Activated naive CD8-positive, alpha-beta T cell treated with anti-CD3 and anti-CD28 coated beads, Interleukin-2, amount 50 U/mL, for 24 hours (primary cell): ENCODE data around the gene AKAP9.
"Not testable (repeated sequence)": the region's sequence is repeated elsewhere in the genome, so short reads cannot be mapped to it uniquely, and the experiment has no call there.

ENCODE experiments used
- ATAC-seq: fragments of 150-1000 bp; cut with Tn5 transposase; one replicate; pipeline ENCODE4 v1.10.0; 2021
- DNase-seq: peaks from one replicate; pipeline ENCODE4 v3.0.0; 2021
- H3K27ac Mint-ChIP-seq: one replicate; pipeline ENCODE4 v1.8.0; 2021; ENCODE audit warnings: mild to moderate bottlenecking, mixed read lengths
- H3K27me3 Mint-ChIP-seq: one replicate; pipeline ENCODE4 v1.8.0; 2021; ENCODE audit warnings: mixed read lengths
- H3K36me3 Mint-ChIP-seq: one replicate; pipeline ENCODE4 v1.8.0; 2021; ENCODE audit warnings: low read depth, mixed read lengths
- H3K4me1 Mint-ChIP-seq: one replicate; pipeline ENCODE4 v1.8.0; 2021; ENCODE audit warnings: mixed read lengths
- H3K4me3 Mint-ChIP-seq: one replicate; pipeline ENCODE4 v1.8.0; 2021; ENCODE audit warnings: mild to moderate bottlenecking, moderate library complexity, mixed read lengths
- H3K9me3 Mint-ChIP-seq: one replicate; pipeline ENCODE4 v1.8.0; 2021; ENCODE audit warnings: mixed read lengths

Gene AKAP9

DNA sequence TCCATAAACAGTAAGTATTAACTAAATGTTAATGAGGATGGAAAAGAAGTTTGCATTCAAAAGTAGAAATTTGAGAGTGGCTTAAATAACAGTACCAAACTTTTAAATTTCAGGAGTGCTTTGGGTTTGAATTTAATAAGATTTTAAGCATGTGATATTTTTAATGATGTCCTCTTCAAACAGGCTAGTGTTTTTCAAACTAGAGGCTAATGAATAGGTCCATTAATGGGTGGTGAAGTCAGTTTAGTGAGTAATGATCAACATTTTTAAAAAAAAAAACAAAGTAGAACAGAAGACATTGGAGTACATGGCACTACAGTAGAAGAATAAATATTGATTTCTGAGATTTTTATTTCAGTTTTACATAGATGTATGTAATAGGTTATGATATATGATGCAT lies 72.9 kb downstream of the AKAP9 start:
- Mint-ChIP-seq H3K27ac (no peak overlapping the region), H3K4me3 (no peak overlapping the region), H3K36me3 (peaks cover 27% of the 10 kb centered on the region), H3K4me1 (no peaks in the 10 kb centered on the region), H3K9me3 (no peaks in the 10 kb centered on the region), H3K27me3 (no peaks in the 10 kb centered on the region)
- DNase-seq (no peak), ATAC-seq (no peak)

DNA sequence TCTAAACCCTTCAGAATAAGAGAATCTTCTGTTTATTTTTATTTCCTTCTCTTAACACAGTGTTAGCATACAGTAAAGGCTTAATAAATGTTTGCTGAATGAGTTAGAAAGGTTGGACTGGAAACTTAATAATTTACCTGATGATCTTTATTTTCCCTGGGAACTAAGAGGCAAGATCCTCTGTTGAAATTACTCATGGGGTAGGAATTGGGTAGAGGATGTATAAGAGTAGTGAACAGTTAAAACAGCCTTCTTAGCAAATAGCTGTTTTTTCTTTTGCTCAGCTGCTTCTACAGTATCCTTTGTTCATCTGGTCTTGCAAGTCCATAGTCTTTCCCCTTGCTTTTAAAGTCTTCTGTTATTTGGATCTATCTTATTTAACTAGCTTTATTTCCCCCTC lies 80.0 kb downstream of the AKAP9 start:
- Mint-ChIP-seq H3K4me3 (no peak overlapping the region), H3K9me3 (peaks cover 5% of the 10 kb centered on the region), H3K27me3 (no peaks in the 10 kb centered on the region), H3K4me1 (no peaks in the 10 kb centered on the region), H3K36me3 (peaks cover 23% of the 10 kb centered on the region), H3K27ac (no peak overlapping the region)
- ATAC-seq (no peak), DNase-seq (no peak)

DNA sequence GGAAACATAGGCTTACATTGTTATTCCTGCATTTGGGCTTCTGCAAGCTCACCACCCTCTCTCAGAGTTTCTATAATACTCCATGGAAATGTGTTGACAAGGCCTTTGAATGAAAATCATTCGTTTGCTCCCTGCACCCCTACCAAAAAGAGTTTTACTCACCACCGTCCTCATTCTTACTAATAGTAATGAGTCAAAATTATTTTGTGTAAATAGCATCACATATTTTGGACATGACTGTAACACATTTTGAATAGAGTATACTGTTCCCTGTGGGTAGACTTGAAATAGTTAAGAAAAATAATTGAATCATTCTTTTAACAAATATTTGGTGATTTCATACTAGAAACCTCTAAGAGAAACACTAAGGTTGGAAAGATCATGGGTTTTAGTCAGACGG lies 84.6 kb downstream of the AKAP9 start:
- H3K4me3 Mint-ChIP-seq: no peak overlapping the region
- H3K4me1 Mint-ChIP-seq: no peaks in the 10 kb centered on the region
- peaks cover 39% of the 10 kb centered on the region for H3K36me3 Mint-ChIP-seq
- H3K27ac Mint-ChIP-seq: no peak overlapping the region
- H3K9me3 Mint-ChIP-seq: peaks cover 13% of the 10 kb centered on the region
- H3K27me3 Mint-ChIP-seq: no peaks in the 10 kb centered on the region
- DNase-seq (no peak), ATAC-seq (no peak)

DNA sequence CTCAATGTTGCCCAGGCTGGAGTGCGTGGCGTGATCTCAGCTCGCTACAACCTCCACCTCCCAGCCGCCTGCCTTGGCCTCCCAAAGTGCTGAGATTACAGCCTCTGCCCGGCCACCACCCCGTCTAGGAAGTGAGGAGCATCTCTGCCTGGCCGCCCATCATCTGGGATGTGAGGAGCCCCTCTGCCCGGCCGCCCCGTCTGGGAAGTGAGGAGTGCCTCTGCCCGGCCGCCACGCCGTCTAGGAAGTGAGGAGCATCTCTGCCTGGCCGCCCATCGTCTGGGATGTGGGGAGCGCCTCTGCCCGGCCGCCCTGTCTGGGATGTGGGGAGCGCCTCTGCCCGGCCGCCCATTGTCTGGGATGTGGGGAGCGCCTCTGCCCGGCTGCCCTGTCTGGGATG lies 86.0 kb downstream of the AKAP9 start:
- H3K27me3 Mint-ChIP-seq: not testable (repeated sequence)
- peaks cover 40% of the 10 kb centered on the region for H3K36me3 Mint-ChIP-seq

DNA sequence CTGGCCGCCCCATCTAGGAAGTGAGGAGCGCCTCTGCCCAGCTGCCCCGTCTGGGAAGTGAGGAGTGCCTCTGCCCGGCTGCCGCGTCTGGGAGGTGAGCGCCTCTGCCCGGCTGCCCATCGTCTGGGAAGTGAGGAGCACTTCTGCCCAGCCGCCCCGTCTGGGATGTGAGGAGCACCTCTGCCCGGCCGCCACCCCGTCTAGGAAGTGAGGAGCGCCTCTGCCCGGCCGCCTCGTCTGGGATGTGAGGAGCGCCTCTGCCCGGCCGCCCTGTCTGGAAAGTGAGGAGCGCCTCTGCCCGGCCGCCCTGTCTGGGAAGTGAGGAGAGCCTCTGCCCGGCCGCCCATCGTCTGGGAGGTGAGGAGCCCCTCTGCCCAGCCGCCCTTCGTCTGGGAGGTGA lies 86.5 kb downstream of the AKAP9 start:
- not testable (repeated sequence) for ATAC-seq, H3K4me3 Mint-ChIP-seq, DNase-seq, H3K27me3 Mint-ChIP-seq, H3K4me1 Mint-ChIP-seq, H3K27ac Mint-ChIP-seq
- H3K9me3 Mint-ChIP-seq: peaks cover 13% of the 10 kb centered on the region
- H3K36me3 Mint-ChIP-seq: peaks cover 38% of the 10 kb centered on the region

More for the DNA sequence above, 86.0 kb downstream of the AKAP9 start:
- H3K9me3 Mint-ChIP-seq: peaks cover 13% of the 10 kb centered on the region
- ATAC-seq, DNase-seq, H3K27ac Mint-ChIP-seq, H3K4me3 Mint-ChIP-seq, H3K4me1 Mint-ChIP-seq: not testable (repeated sequence)

DNA sequence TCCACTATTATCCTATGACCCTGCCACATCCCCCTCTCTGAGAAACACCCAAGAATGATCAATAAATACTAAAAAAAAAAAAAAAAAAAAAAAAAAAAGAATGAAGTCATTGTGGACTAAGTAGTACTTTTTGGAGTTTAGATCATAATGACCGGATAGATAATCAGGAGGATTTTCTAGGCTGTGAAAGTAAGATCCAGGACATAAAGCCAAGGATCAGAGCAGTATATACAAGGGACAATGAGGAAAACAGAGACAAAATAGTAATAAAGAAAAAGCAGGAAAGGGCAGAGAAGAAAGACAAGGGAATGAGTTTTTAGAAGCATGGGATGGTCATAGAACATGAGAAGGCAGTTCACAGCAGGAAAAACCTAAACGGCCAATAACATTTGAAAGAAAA lies 87.6 kb downstream of the AKAP9 start:
- Mint-ChIP-seq H3K27me3 (no peaks in the 10 kb centered on the region), H3K27ac (no peak overlapping the region)

DNA sequence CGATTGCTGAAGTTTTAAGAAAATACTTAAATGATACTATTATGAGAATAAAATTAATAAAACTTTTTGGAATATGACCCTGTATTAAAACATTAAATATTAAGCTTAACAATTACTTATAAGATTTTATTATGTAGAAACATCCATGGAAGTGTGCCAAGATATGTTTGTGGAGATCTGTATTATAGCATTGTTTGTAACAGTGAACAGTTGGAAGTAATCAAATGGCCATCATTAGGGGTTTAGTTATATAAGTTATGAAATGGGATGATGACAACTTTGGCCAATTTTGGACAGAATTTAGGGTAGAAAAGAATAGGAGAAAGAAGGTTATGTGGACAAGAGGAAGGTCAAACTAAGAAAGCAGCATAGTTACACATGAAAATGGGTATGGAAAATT lies 88.0 kb downstream of the AKAP9 start:
- Mint-ChIP-seq H3K36me3 (peaks cover 30% of the 10 kb centered on the region), H3K27me3 (no peaks in the 10 kb centered on the region), H3K9me3 (peaks cover 13% of the 10 kb centered on the region), H3K27ac (no peak overlapping the region), H3K4me3 (no peak overlapping the region), H3K4me1 (no peaks in the 10 kb centered on the region)
- DNase-seq (no peak), ATAC-seq (no peak)

More for the DNA sequence above, 87.6 kb downstream of the AKAP9 start:
- DNase-seq: no peak
- no peak for ATAC-seq
- peaks cover 13% of the 10 kb centered on the region for H3K9me3 Mint-ChIP-seq
- H3K4me3 Mint-ChIP-seq: no peak overlapping the region
- no peaks in the 10 kb centered on the region for H3K4me1 Mint-ChIP-seq
- H3K36me3 Mint-ChIP-seq: peaks cover 35% of the 10 kb centered on the region

DNA sequence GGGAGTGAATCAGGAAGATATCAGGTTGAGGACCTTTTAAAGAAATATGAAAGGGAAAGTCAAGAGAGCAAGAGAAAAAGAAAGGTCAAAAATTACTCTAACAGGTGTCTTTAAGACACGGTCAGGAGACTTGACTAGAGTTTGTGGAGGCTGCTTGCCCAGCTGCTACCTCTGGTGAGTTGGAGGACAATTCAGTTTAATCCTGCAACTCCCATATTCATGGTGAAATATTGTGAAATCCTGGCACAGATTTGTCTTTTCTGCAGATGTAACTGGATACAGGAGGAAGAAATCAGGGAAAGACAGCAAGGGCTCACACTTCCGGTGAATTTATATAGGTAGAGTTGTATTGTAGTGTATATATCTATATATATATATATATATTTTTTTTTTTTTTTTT lies 93.5 kb downstream of the AKAP9 start:
- no peaks in the 10 kb centered on the region for H3K4me1 Mint-ChIP-seq
- no peak overlapping the region for H3K27ac Mint-ChIP-seq
- ATAC-seq: no peak
- H3K4me3 Mint-ChIP-seq: no peak overlapping the region
- no peaks in the 10 kb centered on the region for H3K9me3 Mint-ChIP-seq
- H3K36me3 Mint-ChIP-seq: peaks cover 14% of the 10 kb centered on the region
- DNase-seq: no peak
- no peaks in the 10 kb centered on the region for H3K27me3 Mint-ChIP-seq

DNA sequence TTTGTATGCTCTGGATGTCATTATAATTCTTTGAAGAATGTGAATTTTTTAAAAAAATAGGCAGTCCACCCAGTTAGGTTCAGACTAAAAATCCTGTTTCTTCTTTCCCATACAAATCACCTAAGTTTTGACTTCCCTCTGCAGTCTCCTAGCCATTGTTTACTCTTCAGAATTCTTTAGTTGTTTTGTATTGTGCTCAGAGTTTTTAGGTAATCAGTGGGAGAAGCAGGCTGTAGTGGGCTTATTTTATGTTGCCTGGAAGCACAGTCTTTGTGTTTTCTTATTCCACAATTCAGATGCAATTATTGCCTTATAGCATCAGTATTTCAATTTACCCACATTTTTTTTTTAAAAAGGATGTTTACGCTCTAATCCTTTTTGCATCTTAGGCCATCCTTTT lies 94.9 kb downstream of the AKAP9 start:
- H3K27ac Mint-ChIP-seq: no peak overlapping the region
- H3K36me3 Mint-ChIP-seq: peaks cover 11% of the 10 kb centered on the region
- H3K9me3 Mint-ChIP-seq: no peaks in the 10 kb centered on the region
- H3K4me3 Mint-ChIP-seq: no peak overlapping the region
- no peaks in the 10 kb centered on the region for H3K27me3 Mint-ChIP-seq
- ATAC-seq (no peak), DNase-seq (no peak)
- H3K4me1 Mint-ChIP-seq: no peaks in the 10 kb centered on the region

DNA sequence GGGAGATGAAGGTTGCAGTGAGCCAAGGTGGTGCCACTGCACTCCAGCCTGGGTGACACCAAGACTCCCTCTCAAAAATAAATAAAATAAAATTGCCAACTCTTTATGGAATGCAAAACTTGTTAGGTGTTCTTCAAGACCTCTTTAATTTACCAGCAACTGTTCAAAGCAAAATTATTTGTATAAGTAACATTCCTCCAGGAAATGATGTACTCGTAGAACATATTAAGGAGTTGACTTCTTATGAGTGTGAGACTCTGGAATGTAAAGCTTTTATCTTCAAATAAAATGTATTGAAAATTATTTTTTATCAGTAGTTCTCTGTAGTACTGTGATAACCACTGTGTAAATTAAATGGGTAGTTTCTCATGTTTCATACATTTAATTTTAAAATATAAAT lies 99.2 kb downstream of the AKAP9 start:
- no peak overlapping the region for H3K4me3 Mint-ChIP-seq
- no peaks in the 10 kb centered on the region for H3K4me1 Mint-ChIP-seq
- ATAC-seq (no peak), DNase-seq (no peak)
- no peaks in the 10 kb centered on the region for H3K9me3 Mint-ChIP-seq
- no peak overlapping the region for H3K27ac Mint-ChIP-seq
- no peaks in the 10 kb centered on the region for H3K27me3 Mint-ChIP-seq
- peaks cover 8% of the 10 kb centered on the region for H3K36me3 Mint-ChIP-seq

DNA sequence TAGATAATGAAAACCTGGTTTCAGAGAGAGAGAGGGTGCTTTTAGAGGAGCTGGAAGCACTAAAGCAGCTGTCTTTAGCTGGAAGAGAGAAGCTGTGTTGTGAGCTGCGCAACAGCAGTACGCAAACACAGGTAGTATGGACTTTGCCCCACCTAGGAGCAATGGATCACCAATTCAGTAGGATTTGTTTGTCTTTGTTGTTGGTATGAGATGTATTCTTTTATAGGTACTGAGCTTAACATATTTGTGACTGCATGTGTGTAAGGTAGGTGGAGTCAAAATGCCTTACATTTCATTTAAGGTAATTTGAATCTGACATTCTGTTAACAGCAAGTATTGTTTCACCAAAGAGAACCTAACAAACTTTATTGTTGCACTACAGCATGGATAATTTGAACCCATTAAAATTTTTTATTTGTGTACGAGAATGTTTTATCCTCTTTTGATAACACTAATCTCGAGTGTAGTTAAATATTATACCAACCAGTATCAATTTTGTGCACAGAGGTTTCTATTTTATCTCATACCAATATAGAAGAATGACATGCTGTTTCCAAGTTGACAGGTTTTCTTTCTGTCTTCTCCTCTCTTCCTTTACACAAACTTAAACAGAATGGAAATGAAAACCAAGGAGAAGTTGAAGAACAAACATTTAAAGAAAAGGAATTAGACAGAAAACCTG lies 101.5 kb downstream of the AKAP9 start:
- Mint-ChIP-seq H3K4me3 (no peak overlapping the region), H3K9me3 (no peaks in the 10 kb centered on the region), H3K4me1 (no peaks in the 10 kb centered on the region), H3K36me3 (peaks cover 12% of the 10 kb centered on the region), H3K27me3 (no peaks in the 10 kb centered on the region), H3K27ac (no peak overlapping the region)
- DNase-seq: no peak
- no peak for ATAC-seq

DNA sequence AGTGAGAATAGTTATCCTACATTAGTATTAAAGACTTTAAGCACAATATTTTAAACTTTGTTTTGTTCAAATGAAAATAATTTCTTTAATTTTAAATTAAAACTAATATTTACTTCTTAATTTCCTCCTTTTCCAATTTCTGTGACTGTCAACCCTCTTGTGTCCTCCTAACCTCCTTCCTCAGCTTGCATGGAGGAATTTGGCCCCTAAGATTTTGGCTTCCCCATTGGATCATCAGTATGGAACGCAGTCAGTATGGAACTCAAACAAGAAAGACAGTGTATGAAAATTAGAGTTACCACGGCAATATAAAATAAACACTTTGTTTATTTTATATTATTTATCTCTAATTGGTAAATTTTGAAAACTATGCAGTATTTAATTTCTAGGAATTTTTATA lies 102.4 kb downstream of the AKAP9 start:
- H3K9me3 Mint-ChIP-seq: no peaks in the 10 kb centered on the region
- DNase-seq: no peak
- H3K4me1 Mint-ChIP-seq: no peaks in the 10 kb centered on the region
- H3K4me3 Mint-ChIP-seq: no peak overlapping the region
- H3K36me3 Mint-ChIP-seq: peaks cover 13% of the 10 kb centered on the region
- no peak for ATAC-seq
- no peaks in the 10 kb centered on the region for H3K27me3 Mint-ChIP-seq
- no peak overlapping the region for H3K27ac Mint-ChIP-seq

DNA sequence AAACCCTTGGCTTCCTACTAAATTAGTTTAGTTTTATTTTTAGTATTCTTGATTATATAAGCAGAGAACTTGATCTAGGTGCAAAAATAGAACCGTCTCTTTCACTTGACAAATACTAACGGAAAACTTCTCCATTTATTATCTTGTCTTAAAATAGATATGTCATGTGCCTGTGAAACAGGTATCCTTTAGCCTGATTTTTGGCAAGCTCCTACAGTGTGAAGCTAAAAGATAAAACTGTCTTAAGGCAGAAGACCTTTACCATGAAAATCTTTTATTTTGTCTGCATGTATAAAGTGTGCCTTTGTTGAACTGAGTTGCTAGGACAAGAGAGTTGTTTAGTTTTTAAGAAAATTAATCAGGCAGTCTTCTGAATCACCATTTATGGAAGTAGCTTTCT lies 103.0 kb downstream of the AKAP9 start:
- no peaks in the 10 kb centered on the region for H3K9me3 Mint-ChIP-seq
- no peak overlapping the region for H3K27ac Mint-ChIP-seq
- H3K27me3 Mint-ChIP-seq: no peaks in the 10 kb centered on the region
- H3K4me3 Mint-ChIP-seq: no peak overlapping the region
- ATAC-seq (no peak), DNase-seq (no peak)
- H3K36me3 Mint-ChIP-seq: peaks cover 13% of the 10 kb centered on the region
- H3K4me1 Mint-ChIP-seq: no peaks in the 10 kb centered on the region

DNA sequence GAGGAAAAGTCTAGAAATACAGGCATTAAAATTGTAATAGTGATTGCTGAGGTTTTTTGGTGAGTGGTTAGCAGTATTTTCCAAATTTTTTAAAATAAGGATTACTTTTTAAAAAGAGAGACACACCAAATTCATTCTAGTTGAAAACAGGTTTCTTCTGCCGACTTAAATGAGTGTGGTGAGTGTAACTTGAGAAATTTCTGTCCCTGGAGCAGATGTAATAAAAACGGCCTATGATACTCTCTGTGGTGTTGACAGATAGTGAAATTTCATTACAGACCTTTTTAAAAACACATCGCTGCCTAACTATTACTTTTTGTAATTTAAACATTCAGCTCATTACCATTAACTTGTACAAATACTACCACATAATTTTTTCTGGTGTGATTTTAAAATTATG lies 103.5 kb downstream of the AKAP9 start:
- Mint-ChIP-seq H3K36me3 (peaks cover 13% of the 10 kb centered on the region), H3K9me3 (no peaks in the 10 kb centered on the region)

DNA sequence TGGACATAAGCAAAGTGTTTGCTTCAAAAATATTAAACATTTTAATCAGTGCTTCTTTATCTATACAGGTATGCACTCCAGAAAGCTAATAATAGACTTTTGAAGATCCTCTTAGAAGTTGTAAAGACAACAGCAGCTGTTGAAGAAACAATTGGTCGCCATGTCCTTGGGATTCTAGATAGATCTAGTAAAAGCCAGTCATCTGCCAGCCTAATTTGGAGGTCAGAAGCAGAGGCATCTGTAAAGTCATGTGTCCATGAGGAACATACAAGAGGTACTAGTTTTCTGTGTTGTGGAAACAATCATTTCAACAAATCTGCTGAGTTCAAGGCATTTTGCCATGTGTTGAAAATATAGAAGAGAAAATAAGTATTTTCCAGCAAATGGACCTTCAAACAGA lies 104.3 kb downstream of the AKAP9 start:
- no peak for DNase-seq
- H3K27ac Mint-ChIP-seq: no peak overlapping the region
- H3K9me3 Mint-ChIP-seq: no peaks in the 10 kb centered on the region
- ATAC-seq: no peak
- H3K36me3 Mint-ChIP-seq: peaks cover 17% of the 10 kb centered on the region
- no peaks in the 10 kb centered on the region for H3K4me1 Mint-ChIP-seq
- no peaks in the 10 kb centered on the region for H3K27me3 Mint-ChIP-seq
- no peak overlapping the region for H3K4me3 Mint-ChIP-seq

More for the DNA sequence above, 103.5 kb downstream of the AKAP9 start:
- DNase-seq (no peak), ATAC-seq (no peak)
- no peak overlapping the region for H3K27ac Mint-ChIP-seq
- no peaks in the 10 kb centered on the region for H3K27me3 Mint-ChIP-seq
- no peak overlapping the region for H3K4me3 Mint-ChIP-seq
- no peaks in the 10 kb centered on the region for H3K4me1 Mint-ChIP-seq

DNA sequence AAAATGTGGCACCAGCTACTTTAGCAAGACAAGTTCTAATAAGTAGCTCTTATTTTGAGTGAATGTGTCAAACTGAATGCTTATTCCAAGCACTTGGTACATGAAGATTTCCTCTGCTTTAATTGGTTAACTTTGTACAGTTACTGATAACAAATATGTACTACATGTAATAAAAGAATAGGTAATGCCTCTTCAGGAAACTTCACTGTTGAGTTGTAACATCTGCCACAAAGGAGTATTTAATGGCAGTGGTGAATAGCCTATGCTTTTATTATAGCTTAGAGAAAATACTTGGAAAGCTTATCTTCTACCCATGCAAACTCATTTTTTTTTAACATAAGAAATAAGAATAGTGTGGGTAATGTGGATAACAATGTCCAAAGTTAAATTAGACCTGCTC lies 111.0 kb downstream of the AKAP9 start:
- Mint-ChIP-seq H3K36me3 (peaks cover 14% of the 10 kb centered on the region), H3K9me3 (no peaks in the 10 kb centered on the region), H3K4me3 (no peak overlapping the region), H3K27ac (no peak overlapping the region), H3K4me1 (no peaks in the 10 kb centered on the region), H3K27me3 (no peaks in the 10 kb centered on the region)
- DNase-seq: no peak
- ATAC-seq: no peak
